ENCODE results near the gene HOXA7. TPM values are rescaled to one million over a fixed set of nuclear protein-coding genes. Genes with fewer than 3 reads are reported as not detected.

HOXA7 gene
- total and polyA plus RNA-seq, 2 donors (not counting 1 experiment from before 2014, with no cell fraction given): 0.37 TPM; not detected in 1

DNA sequence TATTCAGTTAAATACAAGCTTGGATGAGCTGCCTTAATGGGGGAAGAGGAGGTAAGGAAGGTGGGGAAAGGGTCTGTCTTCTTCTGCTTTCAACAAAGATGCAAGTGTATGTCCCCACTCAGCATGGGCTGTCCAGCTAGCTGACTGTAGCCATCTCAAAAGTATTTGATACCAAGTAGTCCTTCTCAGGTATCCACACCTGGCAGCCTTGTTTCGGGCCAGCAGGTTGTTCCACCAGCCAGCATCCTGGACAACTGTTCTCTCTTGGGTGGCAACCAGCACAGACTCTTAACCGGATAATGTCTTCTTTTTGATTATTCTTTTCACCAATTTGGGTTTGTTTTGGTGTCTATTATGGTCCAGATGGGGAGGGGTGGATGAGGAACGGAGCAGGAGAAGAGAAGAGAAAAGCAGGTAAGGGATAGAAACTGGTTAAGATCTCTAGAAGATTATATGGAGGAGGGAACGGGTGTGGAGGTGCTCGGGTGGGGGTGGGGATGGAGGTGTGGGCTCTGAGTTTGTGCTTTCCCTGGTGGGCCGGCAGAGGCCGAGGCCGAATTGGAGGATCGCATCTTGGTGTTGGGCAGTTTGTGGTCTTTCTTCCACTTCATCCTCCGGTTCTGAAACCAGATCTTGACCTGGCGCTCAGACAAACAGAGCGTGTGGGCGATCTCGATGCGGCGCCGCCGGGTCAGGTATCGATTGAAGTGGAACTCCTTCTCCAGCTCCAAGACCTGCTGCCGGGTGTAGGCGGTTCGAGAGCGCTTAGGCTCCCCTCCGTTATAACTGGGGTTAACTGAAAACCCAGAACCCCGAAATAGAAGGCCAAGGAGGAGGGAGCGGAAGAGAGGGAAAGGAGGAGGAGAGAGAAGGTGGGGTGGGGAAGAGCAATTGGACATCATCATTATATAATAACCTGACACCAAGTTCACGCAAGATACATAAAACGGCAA lies 27.4 kb downstream of the HOXA7 start:
- Histone ChIP-seq H3K36me3 (replicated peaks in 1 of 2; ENCODE audit: control extremely low read depth in 1 of 2, control insufficient read depth in 1 of 2, extremely low read depth in 1 of 2, insufficient read depth in 2 of 2, low read length in 1 of 2) (no peaks in the 10 kb centered on the region), H3K4me1 (ENCODE audit: control insufficient read depth in 2 of 2, insufficient read depth in 2 of 2, low read length in 2 of 2) (no peaks in the 10 kb centered on the region), H3K4me2 (replicated peaks; ENCODE audit: low read depth, low read length, poor library complexity, severe bottlenecking) (no peak overlapping the region), H4K20me1 (ENCODE audit: control insufficient read depth, insufficient read depth, low read length, poor library complexity, severe bottlenecking) (no peaks in the 10 kb centered on the region), H3K27me3 (replicated peaks in 1 of 4; ENCODE audit: control extremely low read depth in 1 of 4, control insufficient read depth in 3 of 4, insufficient read depth in 4 of 4, low read length in 3 of 4) (peaks cover 0 to 9% (median 4%) of the 10 kb centered on the region in 4 experiments), H2AFZ (ENCODE audit: insufficient read depth, low read depth, low read length, poor library complexity, severe bottlenecking) (no peak overlapping the region), H3K9me3 (ENCODE audit: control extremely low read depth in 1 of 3, control insufficient read depth in 2 of 3, insufficient read depth in 1 of 3, low read length in 2 of 3) (peaks cover 0 to 13% (median 0%) of the 10 kb centered on the region in 3 donors), H3K4me3 (ENCODE audit: control extremely low read depth in 1 of 5, extremely low read depth in 1 of 5, insufficient read depth in 1 of 5, low read depth in 2 of 5, low read length in 4 of 5) (no peak overlapping the region), H3K9ac (ENCODE audit: low read length) (no peak overlapping the region), H3K27ac (ENCODE audit: low read length in 2 of 2) (no peak overlapping the region), H3K79me2 (ENCODE audit: control insufficient read depth, insufficient read depth, low read length) (no peaks in the 10 kb centered on the region)
- Mint-ChIP-seq H3K27me3 (peaks cover 63% of the 10 kb centered on the region), H3K4me1 (no peaks in the 10 kb centered on the region), H3K27ac (no peak overlapping the region), H3K9me3 (ENCODE audit: insufficient read depth) (peaks cover 2% of the 10 kb centered on the region), H3K4me3 (peak overlapping the region; percentile 50)
- ChIA-PET POLR2A (no interaction called here), CTCF (interaction anchor here (0.9 kb wide), 1 partner anchor 12 kb away, joined by 4 read pairs; no protein-coding TSS in a partner anchor)
- intact Hi-C loops (cut with micrococcal nuclease): no loop called here
- ATAC-seq (ENCODE audit: low read depth): no peak
- TF ChIP-seq, protein P1, sequence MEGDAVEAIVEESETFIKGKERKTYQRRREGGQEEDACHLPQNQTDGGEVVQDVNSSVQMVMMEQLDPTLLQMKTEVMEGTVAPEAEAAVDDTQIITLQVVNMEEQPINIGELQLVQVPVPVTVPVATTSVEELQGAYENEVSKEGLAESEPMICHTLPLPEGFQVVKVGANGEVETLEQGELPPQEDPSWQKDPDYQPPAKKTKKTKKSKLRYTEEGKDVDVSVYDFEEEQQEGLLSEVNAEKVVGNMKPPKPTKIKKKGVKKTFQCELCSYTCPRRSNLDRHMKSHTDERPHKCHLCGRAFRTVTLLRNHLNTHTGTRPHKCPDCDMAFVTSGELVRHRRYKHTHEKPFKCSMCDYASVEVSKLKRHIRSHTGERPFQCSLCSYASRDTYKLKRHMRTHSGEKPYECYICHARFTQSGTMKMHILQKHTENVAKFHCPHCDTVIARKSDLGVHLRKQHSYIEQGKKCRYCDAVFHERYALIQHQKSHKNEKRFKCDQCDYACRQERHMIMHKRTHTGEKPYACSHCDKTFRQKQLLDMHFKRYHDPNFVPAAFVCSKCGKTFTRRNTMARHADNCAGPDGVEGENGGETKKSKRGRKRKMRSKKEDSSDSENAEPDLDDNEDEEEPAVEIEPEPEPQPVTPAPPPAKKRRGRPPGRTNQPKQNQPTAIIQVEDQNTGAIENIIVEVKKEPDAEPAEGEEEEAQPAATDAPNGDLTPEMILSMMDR (IDR thresholded peaks at IDR 0.05): no peak
- no peak for TF ChIP-seq EZH2 (IDR thresholded peaks at IDR 0.05; ENCODE audit: borderline replicate concordance, insufficient read depth, low read depth, low read length, poor library complexity, severe bottlenecking)
- WGBS (ENCODE audit: insufficient coverage): 97% methylated on average over 25 of the region's 28 CpGs
- DNase-seq: no peak

DNA sequence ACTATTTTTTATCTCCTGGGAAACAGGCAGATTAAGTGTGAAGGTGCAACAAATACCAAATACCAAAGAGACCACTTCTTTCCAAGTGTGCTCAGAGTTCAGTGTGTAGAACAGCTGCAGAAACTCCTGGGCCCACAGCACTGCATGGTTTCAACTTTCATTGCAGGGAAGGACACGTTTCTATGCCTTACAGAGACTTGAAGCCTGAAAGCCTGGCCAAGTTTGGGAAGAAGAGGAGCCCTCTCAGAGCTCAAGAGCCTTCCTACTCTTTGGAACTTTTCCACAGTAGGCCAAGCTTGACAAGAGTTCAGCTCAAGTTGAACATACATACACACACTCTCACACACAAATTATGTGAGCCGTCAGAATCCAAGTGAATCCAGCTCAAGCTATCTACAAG lies 28.4 kb downstream of the HOXA7 start:
- Histone ChIP-seq H3K4me3 (ENCODE audit: control extremely low read depth in 1 of 5, extremely low read depth in 1 of 5, insufficient read depth in 1 of 5, low read depth in 2 of 5, low read length in 4 of 5) (no peak overlapping the region), H3K4me2 (replicated peaks; ENCODE audit: low read depth, low read length, poor library complexity, severe bottlenecking) (no peak overlapping the region), H3K27ac (ENCODE audit: low read length in 2 of 2) (no peak overlapping the region), H4K20me1 (ENCODE audit: control insufficient read depth, insufficient read depth, low read length, poor library complexity, severe bottlenecking) (no peaks in the 10 kb centered on the region), H3K36me3 (replicated peaks in 1 of 2; ENCODE audit: control extremely low read depth in 1 of 2, control insufficient read depth in 1 of 2, extremely low read depth in 1 of 2, insufficient read depth in 2 of 2, low read length in 1 of 2) (no peaks in the 10 kb centered on the region), H2AFZ (ENCODE audit: insufficient read depth, low read depth, low read length, poor library complexity, severe bottlenecking) (no peak overlapping the region), H3K4me1 (ENCODE audit: control insufficient read depth in 2 of 2, insufficient read depth in 2 of 2, low read length in 2 of 2) (no peaks in the 10 kb centered on the region), H3K9me3 (ENCODE audit: control extremely low read depth in 1 of 3, control insufficient read depth in 2 of 3, insufficient read depth in 1 of 3, low read length in 2 of 3) (peaks cover 0 to 13% (median 0%) of the 10 kb centered on the region in 3 donors), H3K79me2 (ENCODE audit: control insufficient read depth, insufficient read depth, low read length) (no peaks in the 10 kb centered on the region), H3K27me3 (replicated peaks in 1 of 4; ENCODE audit: control extremely low read depth in 1 of 4, control insufficient read depth in 3 of 4, insufficient read depth in 4 of 4, low read length in 3 of 4) (peaks cover 0 to 7% (median 3%) of the 10 kb centered on the region in 4 experiments), H3K9ac (ENCODE audit: low read length) (no peak overlapping the region)
- Mint-ChIP-seq H3K4me3 (peak overlapping the region; percentile 34), H3K27me3 (peaks cover 55% of the 10 kb centered on the region), H3K4me1 (no peaks in the 10 kb centered on the region), H3K9me3 (ENCODE audit: insufficient read depth) (peaks cover 2% of the 10 kb centered on the region), H3K27ac (no peak overlapping the region)
- no peak for TF ChIP-seq EZH2 (IDR thresholded peaks at IDR 0.05; ENCODE audit: borderline replicate concordance, insufficient read depth, low read depth, low read length, poor library complexity, severe bottlenecking)
- TF ChIP-seq, protein P1 (IDR thresholded peaks at IDR 0.05): no peak
- ChIA-PET POLR2A (no interaction called here), CTCF (interaction anchor here (0.9 kb wide), 1 partner anchor 13 kb away, joined by 4 read pairs; no protein-coding TSS in a partner anchor)
- DNase-seq (no peak), ATAC-seq (ENCODE audit: low read depth) (no peak)
- intact Hi-C loops (cut with micrococcal nuclease): no loop called here
- 80% methylated on average over 1 of the region's 2 CpGs for WGBS (ENCODE audit: insufficient coverage)

Measured in B cell (primary cell).